ENCODE measurements around the gene TLCD3B. TPM values are rescaled to one million over a fixed set of nuclear protein-coding genes. Genes with fewer than 3 reads are reported as not detected.

TLCD3B gene, protein sequence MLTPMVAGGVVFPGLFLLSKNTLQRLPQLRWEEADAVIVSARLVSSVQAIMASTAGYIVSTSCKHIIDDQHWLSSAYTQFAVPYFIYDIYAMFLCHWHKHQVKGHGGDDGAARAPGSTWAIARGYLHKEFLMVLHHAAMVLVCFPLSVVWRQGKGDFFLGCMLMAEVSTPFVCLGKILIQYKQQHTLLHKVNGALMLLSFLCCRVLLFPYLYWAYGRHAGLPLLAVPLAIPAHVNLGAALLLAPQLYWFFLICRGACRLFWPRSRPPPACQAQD
- polyA plus RNA-seq (2013, experiment 1 of 2; ENCODE audit: insufficient read length), result 0.30 TPM
- polyA plus RNA-seq (2013, experiment 2 of 2; ENCODE audit: insufficient read length), result 0.27 TPM

GRCh38 chr16:30030841-30031413 is at the start of gene TLCD3B:
TSS of gene TLCD3B (minus strand) at chr16:30031271. CDS start at chr16:30030527, 744 bp downstream.
- DNase-seq, result no peak

GRCh38 chr16:30079480-30079879 is 48.4 kb upstream of the TLCD3B start:
- DNase-seq, result no peak

- no peak for DNase-seq
These were observed 47.7 kb upstream of the TLCD3B start for GRCh38 chr16:30078744-30079143.

GRCh38 chr16:30077656-30078055 is 46.6 kb upstream of the TLCD3B start:
- DNase-seq, result no peak

DNA sequence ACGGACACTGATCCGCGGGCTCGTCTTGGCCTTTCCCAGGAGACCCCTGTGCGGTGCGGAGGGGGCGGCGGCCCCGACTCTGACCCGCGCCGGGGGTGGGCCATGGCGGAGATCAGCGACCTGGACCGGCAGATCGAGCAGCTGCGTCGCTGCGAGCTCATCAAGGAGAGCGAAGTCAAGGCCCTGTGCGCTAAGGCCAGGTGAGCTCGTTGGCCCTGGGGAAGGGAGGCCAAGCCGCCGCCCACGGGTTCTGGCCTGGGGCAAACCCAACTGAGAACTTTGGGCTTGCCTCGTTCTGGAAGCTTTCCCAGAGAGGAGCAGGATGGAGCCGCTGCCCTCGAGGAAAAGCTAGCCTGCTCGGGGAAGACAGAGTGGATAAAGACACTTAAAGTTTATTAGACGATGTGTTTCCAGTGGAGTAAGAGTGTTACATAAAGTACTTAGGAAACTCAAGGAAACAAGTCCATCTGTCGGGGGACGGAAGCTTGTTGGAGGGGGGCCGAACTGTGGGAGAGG is 45.3 kb upstream of the TLCD3B start:
- DNase-seq, result no peak

GRCh38 chr16:30075503-30076275 is 44.6 kb upstream of the TLCD3B start, which contains the start of gene PPP4C:
TSS of gene PPP4C (plus strand) at chr16:30075994. CDS start at chr16:30076378, 384 bp downstream.
- DNase-seq, result peak; percentile 89

- DNase-seq, result no peak
These were observed 39.4 kb upstream of the TLCD3B start for GRCh38 chr16:30070490-30070889.

- no peak for DNase-seq
These were observed 38.8 kb upstream of the TLCD3B start for GRCh38 chr16:30069611-30070462.

DNA sequence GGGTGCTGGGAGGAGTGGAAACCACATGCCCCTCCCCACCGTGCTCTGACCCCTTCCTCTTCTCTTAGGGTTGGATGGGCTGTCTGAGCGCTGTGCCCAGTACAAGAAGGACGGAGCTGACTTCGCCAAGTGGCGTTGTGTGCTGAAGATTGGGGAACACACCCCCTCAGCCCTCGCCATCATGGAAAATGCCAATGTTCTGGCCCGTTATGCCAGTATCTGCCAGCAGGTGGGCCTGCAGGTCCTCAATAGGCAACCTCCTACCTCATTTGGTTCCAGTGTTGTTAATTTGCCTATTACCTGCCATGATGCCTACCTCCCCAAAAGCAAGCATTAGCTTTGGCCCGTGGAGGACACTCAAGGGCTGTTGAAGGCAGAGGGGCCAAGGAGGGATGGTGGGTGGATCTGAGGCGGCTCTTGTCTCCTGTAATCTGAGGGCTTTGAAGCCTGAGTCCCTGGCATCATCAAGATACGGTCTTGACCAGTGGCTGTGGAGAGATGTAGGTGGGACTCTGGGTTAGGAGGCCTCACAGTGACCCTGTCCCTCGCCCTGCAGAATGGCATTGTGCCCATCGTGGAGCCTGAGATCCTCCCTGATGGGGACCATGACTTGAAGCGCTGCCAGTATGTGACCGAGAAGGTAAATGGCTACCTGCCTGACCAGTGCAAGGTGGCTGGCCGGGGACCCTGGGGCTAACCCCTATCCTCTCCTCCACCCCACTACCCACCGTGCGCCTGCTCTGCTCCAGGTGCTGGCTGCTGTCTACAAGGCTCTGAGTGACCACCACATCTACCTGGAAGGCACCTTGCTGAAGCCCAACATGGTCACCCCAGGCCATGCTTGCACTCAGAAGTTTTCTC is 37.9 kb upstream of the TLCD3B start:
- no peak for DNase-seq

GRCh38 chr16:30068333-30068732 is 37.3 kb upstream of the TLCD3B start:
- no peak for DNase-seq

- no peak for DNase-seq
These were observed 36.5 kb upstream of the TLCD3B start for GRCh38 chr16:30067584-30067916.

GRCh38 chr16:30066761-30067583 is 35.9 kb upstream of the TLCD3B start:
- DNase-seq, result no peak

GRCh38 chr16:30065943-30066760 is 35.1 kb upstream of the TLCD3B start:
- DNase-seq, result peak; percentile 60

DNA sequence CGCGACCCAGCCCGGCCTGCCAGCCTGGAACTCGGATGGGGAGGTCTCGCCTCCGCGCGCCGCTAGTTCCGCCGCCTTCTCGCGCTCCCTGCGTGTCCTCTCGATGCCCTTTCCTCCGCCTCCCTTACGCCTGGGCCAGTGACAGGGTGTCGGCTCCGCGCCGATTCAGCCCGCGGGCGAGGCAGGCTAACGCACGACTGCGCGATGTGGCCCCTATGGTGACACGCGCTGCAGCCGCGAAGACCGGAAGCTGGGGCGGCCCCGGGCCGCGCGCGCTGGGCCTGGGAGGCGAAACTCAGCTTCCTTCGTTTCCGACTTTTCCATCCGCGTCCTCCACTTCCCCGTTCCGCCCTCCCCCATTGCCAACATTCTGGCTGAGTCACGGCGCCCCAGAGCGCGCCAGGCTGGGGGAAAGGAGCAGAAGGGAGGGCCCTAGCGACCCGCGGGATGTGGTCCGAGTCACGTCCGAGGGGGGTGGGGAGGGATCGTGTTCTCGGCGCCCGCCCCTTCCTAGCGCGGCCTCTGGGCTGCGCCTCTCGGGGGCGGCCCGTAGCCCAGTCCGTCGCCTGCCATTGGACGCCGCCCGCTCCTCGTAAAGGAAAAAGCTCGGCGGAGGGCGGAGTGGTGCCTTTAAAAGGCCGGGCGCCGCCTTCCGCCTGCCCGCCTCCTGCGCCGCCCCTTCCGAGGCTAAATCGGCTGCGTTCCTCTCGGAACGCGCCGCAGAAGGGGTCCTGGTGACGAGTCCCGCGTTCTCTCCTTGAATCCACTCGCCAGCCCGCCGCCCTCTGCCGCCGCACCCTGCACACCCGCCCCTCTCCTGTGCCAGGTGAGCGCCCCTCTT is 34.3 kb upstream of the TLCD3B start, which contains the start of gene ALDOA:
Gene ALDOA (plus strand): TSS at position 659 of the 841 bp plus-strand sequence. CDS start 1,138 bp downstream, outside the sequence.
- DNase-seq, result peak; percentile 100

DNA sequence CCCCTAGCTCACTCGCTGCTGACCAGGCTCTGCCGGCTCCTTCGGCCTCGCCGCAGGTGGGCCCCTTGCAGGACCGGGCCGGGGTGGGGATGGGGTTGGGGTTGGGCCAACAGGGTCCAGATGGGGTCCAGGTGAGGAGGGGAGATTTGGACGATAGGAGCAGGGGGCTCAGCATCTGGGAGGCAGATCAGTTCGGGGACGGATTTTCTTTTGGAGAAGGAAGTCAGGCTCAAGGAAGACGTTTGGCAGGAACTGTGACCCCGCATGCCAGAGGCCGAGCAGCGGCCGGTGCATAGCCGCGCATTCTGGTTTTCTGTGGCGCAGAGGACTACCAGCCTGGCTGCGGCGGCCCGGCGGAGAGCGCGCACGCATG is 33.6 kb upstream of the TLCD3B start:
- no peak for DNase-seq

- DNase-seq, result peak; percentile 39
These were observed 33.0 kb upstream of the TLCD3B start for GRCh38 chr16:30063893-30064728.

GRCh38 chr16:30063278-30063892 is 32.3 kb upstream of the TLCD3B start:
- DNase-seq, result no peak
